ENCODE measurements around the gene ZCWPW2.
A peak's percentile ranks its signal among the peaks of the same experiment; 100 is the strongest.

ZCWPW2 gene

GRCh38 chr3:28348629-28349468 is at the start of gene ZCWPW2, which contains the start of gene AZI2 (continued):
- peak; percentile 55; the same call in 1 of the 2 replicates for TF ChIP-seq ZNF692 (tag by site-specific recombination; IDR thresholded peaks at IDR 0.05)
- TF ChIP-seq ZNF398 (tag by site-specific recombination; IDR thresholded peaks at IDR 0.05) = no peak
- peak; percentile 13; the same call in 1 of the 2 replicates for TF ChIP-seq ZNF639 (tag by site-specific recombination; IDR thresholded peaks at IDR 0.05)
- TF ChIP-seq ZNF366 (tag by site-specific recombination; conservative IDR thresholded peaks at IDR 0.05) = peak; percentile 97
- TF ChIP-seq ZFP37 (tag by site-specific recombination; IDR thresholded peaks at IDR 0.05) = 0 out of 2 replicates have a peak, but pooled peaks have one; percentile 51
- peak; percentile 52 for TF ChIP-seq PATZ1 (tag by site-specific recombination; IDR thresholded peaks at IDR 0.05)
- TF ChIP-seq KLF9 (tag by site-specific recombination; IDR thresholded peaks at IDR 0.05; ENCODE audit: low read depth) = peak; percentile 47; the same call in 1 of the 2 replicates
- no peak for TF ChIP-seq ZSCAN18 (tag by site-specific recombination; IDR thresholded peaks at IDR 0.05)
- peak; percentile 96 for TF ChIP-seq REST (tag by site-specific recombination; IDR thresholded peaks at IDR 0.05)
- TF ChIP-seq ZNF362 (tag by site-specific recombination; IDR thresholded peaks at IDR 0.05) = no peak
- TF ChIP-seq ZNF16 (tag by site-specific recombination; IDR thresholded peaks at IDR 0.05; ENCODE audit: low read depth) = peak; percentile 83; the same call in 1 of the 2 replicates
- TF ChIP-seq ZBTB44 (tag by site-specific recombination; IDR thresholded peaks at IDR 0.05) = no peak
- no peak for TF ChIP-seq ZNF707 (tag by site-specific recombination; IDR thresholded peaks at IDR 0.05)
- no peak for TF ChIP-seq BCL6B (tag by site-specific recombination; IDR thresholded peaks at IDR 0.05)
- no peak for TF ChIP-seq TCF7L2 (IDR thresholded peaks at IDR 0.05; ENCODE audit: borderline replicate concordance, low read depth, low read length)
- no peak for TF ChIP-seq ZNF416 (tag by site-specific recombination; IDR thresholded peaks at IDR 0.05)
- TF ChIP-seq HOXA7 (CRISPR knock-in tag; IDR thresholded peaks at IDR 0.05; ENCODE audit: borderline replicate concordance) = no peak

Data from HEK293 (cell line).